K562 (cell line): ENCODE results near the gene HMGN2. TPM values are rescaled to one million over a fixed set of nuclear protein-coding genes. Genes with fewer than 3 reads are reported as not detected.

Source experiments
- ERF ChIP-seq: fragments of 450-650 bp; formaldehyde crosslinking; IDR thresholded peaks from 2 replicates; pipeline ENCODE4 v1.4.0; 2020; ENCODE audit warnings: mild to moderate bottlenecking, mixed read lengths
- NKRF ChIP-seq: fragments of 450-650 bp; IDR thresholded peaks from 2 replicates; pipeline ENCODE4 v1.6.1; 2016; ENCODE audit warnings: borderline replicate concordance
- POLR2A ChIP-seq: fragments of 450-650 bp; conservative IDR thresholded peaks from 2 replicates; pipeline ENCODE4 v1.6.1; 2016
- RAD21 ChIP-seq, 2 experiments: fragments of 250-450 bp in 1 of 2; fragments of 450-650 bp in 1 of 2; sonication (Bioruptor Pico) in 1 of 2; formaldehyde crosslinking in 1 of 2; IDR thresholded peaks in 1 of 2; conservative IDR thresholded peaks in 1 of 2; 2 replicates each; pipeline versions ENCODE4 v1.4.0 to v1.8.0; 2020 to 2022; ENCODE audit warnings: mild to moderate bottlenecking in 2 of 2, moderate library complexity in 1 of 2
- SMARCE1 ChIP-seq: fragments of 450-650 bp; IDR thresholded peaks from 2 replicates; pipeline ENCODE4 v1.7.1; 2016; ENCODE audit warnings: mild to moderate bottlenecking
- TAF1 ChIP-seq: IDR thresholded peaks from 2 replicates; pipeline ENCODE4 v1.6.1; 2011; ENCODE audit warnings: mild to moderate bottlenecking, low read length, moderate library complexity; ENCODE audit not compliant: insufficient read depth, control insufficient read depth, severe bottlenecking; ENCODE audit errors: extremely low read depth
- TCF15 ChIP-seq: fragments of 250-450 bp; sonication (Bioruptor Pico); IDR thresholded peaks from 2 replicates; pipeline ENCODE4 v1.8.0; 2022; ENCODE audit warnings: moderate library complexity, mild to moderate bottlenecking, inconsistent platforms
- ZNF253 ChIP-seq: fragments of 250-450 bp; sonication (Bioruptor Pico); conservative IDR thresholded peaks from 2 replicates; pipeline ENCODE4 v1.6.1; 2021; ENCODE audit warnings: mild to moderate bottlenecking
- ZNF436 ChIP-seq: fragments of 250-450, 450-650 bp; sonication (Bioruptor Pico); formaldehyde crosslinking; IDR thresholded peaks from 2 replicates; pipeline ENCODE4 v1.7.0; 2020; ENCODE audit warnings: mild to moderate bottlenecking
- polyA plus RNA-seq, 8 experiments: library from polyadenylated mRNA; depleted of rRNA in 4 of 8; stranded (reverse) in 5 of 8; unstranded in 3 of 8; fragments of >200 nt; fragmentation: Nextera tagmentation in 2 of 8; fragmentation: Illumina TruSeq in 1 of 8; extraction: Ambion mirVana in 2 of 8; extraction: Trizol in 1 of 8; gene quantifications; 2 replicates each; pipeline versions ENCODE4 v1.2.1 to v1.2.3, GENCODE V29; 2011 to 2014; ENCODE audit warnings: inconsistent platforms in 1 of 8, missing spikeins in 1 of 8
- total RNA-seq, 7 experiments: library from RNA; depleted of rRNA in 6 of 7; stranded (reverse); fragments of >200 nt in 6 of 7; fragmentation: Illumina TruSeq in 2 of 7; extraction: Trizol in 2 of 7; gene quantifications; 2 replicates each; pipeline versions ENCODE4 v1.2.1 to v1.2.3, GENCODE V29; 2011 to 2021; ENCODE audit warnings: low replicate concordance in 1 of 7
- TF ChIP-seq, protein P1 (sequence below): fragments of 450-650 bp; formaldehyde crosslinking; IDR thresholded peaks from 2 replicates; pipeline ENCODE4 v1.4.0; 2020; ENCODE audit warnings: mild to moderate bottlenecking, moderate library complexity
- TF ChIP-seq, protein P2 (sequence below), 2 experiments: fragments of 450-650 bp in 1 of 2; sonication (generic) in 1 of 2; formaldehyde crosslinking in 1 of 2; IDR thresholded peaks; 2 replicates each; pipeline versions ENCODE4 v1.7.1 to v1.9.0; 2016 to 2022; ENCODE audit warnings: inconsistent platforms in 1 of 2, mild to moderate bottlenecking in 1 of 2, missing genetic modification reagents in 1 of 2
- TF ChIP-seq, protein P3 (sequence below): fragments of 250-450 bp; sonication (Bioruptor Pico); IDR thresholded peaks from 2 replicates; pipeline ENCODE4 v1.5.0; 2020; ENCODE audit warnings: mild to moderate bottlenecking, borderline replicate concordance

The HMGN2 gene
- total and polyA plus RNA-seq, 9 of the 15 experiments (the other 6 are each of a cell fraction or from before 2014, with no cell fraction given): 370 to 1,354 (median 965) TPM

- TF ChIP-seq RAD21 (CRISPR knock-in tag; conservative IDR thresholded peaks at IDR 0.05 in 1 of 2, IDR thresholded peaks at IDR 0.05 in 1 of 2) (no peak), SMARCE1 (0 out of 2 replicates have a peak, but pooled peaks have one; percentile 14), TAF1 (no peak), NKRF (no peak), ERF (CRISPR knock-in tag) (no peak), TCF15 (CRISPR knock-in tag) (no peak), ZNF436 (CRISPR knock-in tag) (peak; percentile 88), ZNF253 (CRISPR knock-in tag) (no peak), POLR2A (no peak)
- TF ChIP-seq, protein P1, sequence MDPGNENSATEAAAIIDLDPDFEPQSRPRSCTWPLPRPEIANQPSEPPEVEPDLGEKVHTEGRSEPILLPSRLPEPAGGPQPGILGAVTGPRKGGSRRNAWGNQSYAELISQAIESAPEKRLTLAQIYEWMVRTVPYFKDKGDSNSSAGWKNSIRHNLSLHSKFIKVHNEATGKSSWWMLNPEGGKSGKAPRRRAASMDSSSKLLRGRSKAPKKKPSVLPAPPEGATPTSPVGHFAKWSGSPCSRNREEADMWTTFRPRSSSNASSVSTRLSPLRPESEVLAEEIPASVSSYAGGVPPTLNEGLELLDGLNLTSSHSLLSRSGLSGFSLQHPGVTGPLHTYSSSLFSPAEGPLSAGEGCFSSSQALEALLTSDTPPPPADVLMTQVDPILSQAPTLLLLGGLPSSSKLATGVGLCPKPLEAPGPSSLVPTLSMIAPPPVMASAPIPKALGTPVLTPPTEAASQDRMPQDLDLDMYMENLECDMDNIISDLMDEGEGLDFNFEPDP (CRISPR knock-in tag): no peak
- TF ChIP-seq, protein P2, sequence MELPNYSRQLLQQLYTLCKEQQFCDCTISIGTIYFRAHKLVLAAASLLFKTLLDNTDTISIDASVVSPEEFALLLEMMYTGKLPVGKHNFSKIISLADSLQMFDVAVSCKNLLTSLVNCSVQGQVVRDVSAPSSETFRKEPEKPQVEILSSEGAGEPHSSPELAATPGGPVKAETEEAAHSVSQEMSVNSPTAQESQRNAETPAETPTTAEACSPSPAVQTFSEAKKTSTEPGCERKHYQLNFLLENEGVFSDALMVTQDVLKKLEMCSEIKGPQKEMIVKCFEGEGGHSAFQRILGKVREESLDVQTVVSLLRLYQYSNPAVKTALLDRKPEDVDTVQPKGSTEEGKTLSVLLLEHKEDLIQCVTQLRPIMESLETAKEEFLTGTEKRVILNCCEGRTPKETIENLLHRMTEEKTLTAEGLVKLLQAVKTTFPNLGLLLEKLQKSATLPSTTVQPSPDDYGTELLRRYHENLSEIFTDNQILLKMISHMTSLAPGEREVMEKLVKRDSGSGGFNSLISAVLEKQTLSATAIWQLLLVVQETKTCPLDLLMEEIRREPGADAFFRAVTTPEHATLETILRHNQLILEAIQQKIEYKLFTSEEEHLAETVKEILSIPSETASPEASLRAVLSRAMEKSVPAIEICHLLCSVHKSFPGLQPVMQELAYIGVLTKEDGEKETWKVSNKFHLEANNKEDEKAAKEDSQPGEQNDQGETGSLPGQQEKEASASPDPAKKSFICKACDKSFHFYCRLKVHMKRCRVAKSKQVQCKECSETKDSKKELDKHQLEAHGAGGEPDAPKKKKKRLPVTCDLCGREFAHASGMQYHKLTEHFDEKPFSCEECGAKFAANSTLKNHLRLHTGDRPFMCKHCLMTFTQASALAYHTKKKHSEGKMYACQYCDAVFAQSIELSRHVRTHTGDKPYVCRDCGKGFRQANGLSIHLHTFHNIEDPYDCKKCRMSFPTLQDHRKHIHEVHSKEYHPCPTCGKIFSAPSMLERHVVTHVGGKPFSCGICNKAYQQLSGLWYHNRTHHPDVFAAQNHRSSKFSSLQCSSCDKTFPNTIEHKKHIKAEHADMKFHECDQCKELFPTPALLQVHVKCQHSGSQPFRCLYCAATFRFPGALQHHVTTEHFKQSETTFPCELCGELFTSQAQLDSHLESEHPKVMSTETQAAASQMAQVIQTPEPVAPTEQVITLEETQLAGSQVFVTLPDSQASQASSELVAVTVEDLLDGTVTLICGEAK (IDR thresholded peaks at IDR 0.05): peak; percentile 44
- TF ChIP-seq, protein P2 (CRISPR knock-in tag; IDR thresholded peaks at IDR 0.05): no peak
- TF ChIP-seq, protein P3, sequence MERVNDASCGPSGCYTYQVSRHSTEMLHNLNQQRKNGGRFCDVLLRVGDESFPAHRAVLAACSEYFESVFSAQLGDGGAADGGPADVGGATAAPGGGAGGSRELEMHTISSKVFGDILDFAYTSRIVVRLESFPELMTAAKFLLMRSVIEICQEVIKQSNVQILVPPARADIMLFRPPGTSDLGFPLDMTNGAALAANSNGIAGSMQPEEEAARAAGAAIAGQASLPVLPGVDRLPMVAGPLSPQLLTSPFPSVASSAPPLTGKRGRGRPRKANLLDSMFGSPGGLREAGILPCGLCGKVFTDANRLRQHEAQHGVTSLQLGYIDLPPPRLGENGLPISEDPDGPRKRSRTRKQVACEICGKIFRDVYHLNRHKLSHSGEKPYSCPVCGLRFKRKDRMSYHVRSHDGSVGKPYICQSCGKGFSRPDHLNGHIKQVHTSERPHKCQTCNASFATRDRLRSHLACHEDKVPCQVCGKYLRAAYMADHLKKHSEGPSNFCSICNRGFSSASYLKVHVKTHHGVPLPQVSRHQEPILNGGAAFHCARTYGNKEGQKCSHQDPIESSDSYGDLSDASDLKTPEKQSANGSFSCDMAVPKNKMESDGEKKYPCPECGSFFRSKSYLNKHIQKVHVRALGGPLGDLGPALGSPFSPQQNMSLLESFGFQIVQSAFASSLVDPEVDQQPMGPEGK (CRISPR knock-in tag): no peak
Observed at GRCh38 chr1:26498894-26499293, 26.7 kb downstream of the HMGN2 start (continued).
